Aorta (tissue), 5 donors: ENCODE data around the gene CDK13. TPM values are rescaled to one million over a fixed set of nuclear protein-coding genes. Genes with fewer than 3 reads are reported as not detected.
"Not testable (repeated sequence)": the region's sequence is repeated elsewhere in the genome, so short reads cannot be mapped to it uniquely, and the experiment has no call there.

Source experiments
- ATAC-seq: fragments of 200-7000 bp; cut with Tn5 transposase; one replicate; pipeline ENCODE4 v1.9.1; 2022; ENCODE audit warnings: moderate library complexity; ENCODE audit not compliant: low FRiP score
- DNase-seq, 2 donors: peaks; one replicate each; pipeline ENCODE4 v3.0.0-alpha.2; 2020
- H3K27ac ChIP-seq, 2 donors: one replicate each; pipeline ENCODE4 v1.5.1; 2013; ENCODE audit warnings: low read length in 2 of 2, mild to moderate bottlenecking in 2 of 2, moderate library complexity in 2 of 2, control low read depth in 1 of 2, inconsistent platforms in 1 of 2, low read depth in 1 of 2
- H3K27me3 ChIP-seq, 2 donors: one replicate each; pipeline ENCODE4 v1.6.1; 2013; ENCODE audit warnings: control low read depth in 1 of 2, low read length in 1 of 2, mild to moderate bottlenecking in 1 of 2, moderate library complexity in 1 of 2; ENCODE audit not compliant: insufficient read depth in 2 of 2, control insufficient read depth in 1 of 2
- H3K36me3 ChIP-seq, 2 donors: one replicate each; pipeline ENCODE4 v1.6.1; 2013; ENCODE audit warnings: control low read depth in 1 of 2, low read length in 1 of 2, mild to moderate bottlenecking in 1 of 2; ENCODE audit not compliant: insufficient read depth in 2 of 2, control insufficient read depth in 1 of 2
- H3K4me1 ChIP-seq, 2 donors: one replicate each; pipeline ENCODE4 v1.6.1; 2013; ENCODE audit warnings: low read length in 2 of 2, control low read depth in 1 of 2, mild to moderate bottlenecking in 1 of 2, moderate library complexity in 1 of 2; ENCODE audit not compliant: insufficient read depth in 2 of 2, control insufficient read depth in 1 of 2
- H3K4me3 ChIP-seq, 2 donors: one replicate each; pipeline ENCODE4 v1.5.1; 2013; ENCODE audit warnings: low read length in 2 of 2, control low read depth in 1 of 2, mild to moderate bottlenecking in 1 of 2
- H3K9me3 ChIP-seq: one replicate; pipeline ENCODE4 v1.6.1; 2013; ENCODE audit warnings: mild to moderate bottlenecking, low read length; ENCODE audit not compliant: control insufficient read depth
- WGBS, 2 donors: extraction: QIAGEN DNeasy Blood & Tissue Kit; methylation state at CpG; one replicate each; pipeline ENCODE4 v1.1.7; 2013; 5-methylcytosine and 5-hydroxymethylcytosine counted together
- intact Hi-C, 2 donors: fragments of 100-400 bp; cut with DNase I; formaldehyde crosslinking; loops; one replicate each; pipeline versions ENCODE4 v1.14.2 to v1.15.0; 2022
- long read RNA-seq, 2 donors: library from polyadenylated mRNA; unstranded; transcript quantifications; one replicate each; pipeline ENCODE4 v2.0.0, GENCODE V29; 2020 to 2021
- polyA plus RNA-seq, 2 donors: library from polyadenylated mRNA; stranded (reverse); fragments of 200-250 nt; gene quantifications; one replicate each; pipeline ENCODE4 v1.2.3, GENCODE V29; 2013
- total RNA-seq, 2 donors: library from RNA; stranded (reverse); fragmentation: NEBNext Ultra II Directional; extraction: Animal tissue kit (Norgen Biotek cat#: 25700); gene quantifications; one replicate each; pipeline ENCODE4 v1.2.1, GENCODE V29; 2021
- donor health status: healthy with polysubstance abuse.
- donor health status: Bipolar disorder and iron deficiency.
- donor health status: DM: no; HTN: no; CAD: no.
- donor health status: DM: no; HTN: no; CAD: no.
- donor health status: DM: yes; HTN: yes; CAD: no.

Gene CDK13
- total RNA-seq (10 to 100 TPM; 52.7 to 83.8 TPM), polyA plus RNA-seq (10 to 100 TPM in 1 of 2 donors, 1 to 10 TPM in 1; 8.5 to 26.2 TPM)
- long read RNA-seq, donor 1, full-length matches to known transcripts, result 1 of 31 reads
- long read RNA-seq, donor 1, partial matches to known transcripts, result 24 of 31 reads
- long read RNA-seq, donor 1, other reads (novel, unspliced or antisense), result 6 of 31 reads
- long read RNA-seq, donor 2, full-length matches to known transcripts, result 12 of 43 reads
- long read RNA-seq, donor 2, partial matches to known transcripts, result 13 of 43 reads
- long read RNA-seq, donor 2, other reads (novel, unspliced or antisense), result 18 of 43 reads

DNA sequence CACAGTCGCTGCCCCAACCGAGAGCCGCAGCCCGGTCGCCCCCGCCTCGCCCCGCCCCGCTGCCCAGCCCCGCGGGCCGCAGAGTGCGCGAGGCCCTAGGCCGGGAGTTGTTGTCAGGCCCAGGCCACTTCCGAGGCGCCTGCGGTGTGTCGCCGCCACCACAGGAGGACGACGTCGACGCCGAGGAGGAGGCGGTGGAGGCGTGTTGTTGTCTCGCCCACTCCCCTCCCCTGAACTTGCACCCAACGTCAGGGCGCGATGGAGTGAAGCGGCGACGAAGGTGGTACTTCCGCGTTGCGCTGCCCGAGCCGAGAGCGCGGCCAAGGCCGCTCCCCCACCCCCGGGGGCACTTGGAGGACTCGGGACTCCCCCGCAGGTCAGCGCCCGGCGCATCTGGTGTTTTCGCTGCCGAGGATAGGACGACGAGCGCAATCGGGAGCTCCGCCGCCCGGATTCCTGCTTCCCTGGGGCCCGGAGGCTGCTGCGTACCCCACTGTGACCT is at the start of gene CDK13:
Gene CDK13 (plus strand): TSS at position 286 of the 502 bp plus-strand sequence. CDS start 386 bp downstream, outside the sequence.
- Histone ChIP-seq H3K4me1 (no peaks in the 10 kb centered on the region), H3K36me3 (no peaks in the 10 kb centered on the region), H3K27ac (peak within 1 kb of the TSS; percentile 86 to 94), H3K9me3 (no peaks in the 10 kb centered on the region), H3K4me3 (peak within 1 kb of the TSS; percentile 73 to 87), H3K27me3 (no peaks in the 10 kb centered on the region)
- intact Hi-C loops, result loop anchor here (5.0 to 10.0 kb wide), 2 partner anchors 102 to 185 kb away; partner anchors contain the start of genes MPLKIP (in 1 of the 2) and SUGCT (in 1 of the 2)
- whole genome bisulfite sequencing, 2 donors, result 0 to 1% methylated on average over 54 to 59 of the region's 59 CpGs
- peak; percentile 83 for ATAC-seq
- peak; percentile 90 to 91 for DNase-seq

DNA sequence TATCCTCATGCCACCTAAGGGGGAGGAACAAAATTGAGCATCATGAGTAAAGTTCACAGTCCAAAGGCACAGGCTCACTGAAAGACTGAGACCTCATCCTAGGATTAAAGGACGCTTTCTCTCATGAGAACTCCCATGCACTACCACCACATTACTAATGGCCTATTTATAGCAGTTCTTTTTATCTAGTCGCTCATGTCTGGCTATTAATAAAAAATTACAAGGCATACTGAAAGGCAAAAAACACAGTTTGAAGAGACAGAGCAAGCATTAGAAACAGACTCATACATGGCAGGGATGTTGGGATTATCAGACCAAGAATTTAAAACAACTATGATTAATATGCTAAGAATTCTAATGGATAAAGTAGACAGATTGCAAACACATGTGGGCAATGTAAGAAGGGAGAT is 46.0 kb upstream of the CDK13 start:
- Histone ChIP-seq H3K27ac (no peak overlapping the region), H3K27me3 (no peaks in the 10 kb centered on the region), H3K4me3 (no peak overlapping the region), H3K36me3 (no peaks in the 10 kb centered on the region), H3K4me1 (no peaks in the 10 kb centered on the region), H3K9me3 (no peaks in the 10 kb centered on the region)
- intact Hi-C loops, result no loop called here
- no peak for ATAC-seq
- WGBS, 2 donors, result 35 to 37% methylated on average over 2 of the region's 2 CpGs
- DNase-seq, result no peak

- no peak overlapping the region for H3K27ac ChIP-seq
- no peaks in the 10 kb centered on the region for H3K9me3 ChIP-seq
- no peaks in the 10 kb centered on the region for H3K4me1 ChIP-seq
- no peaks in the 10 kb centered on the region for H3K27me3 ChIP-seq
- H3K4me3 ChIP-seq, result no peak overlapping the region
- intact Hi-C loops, result no loop called here
- ATAC-seq (no peak), DNase-seq (no peak)
- H3K36me3 ChIP-seq, result no peaks in the 10 kb centered on the region
- 97 to 98% methylated on average over 4 of the region's 4 CpGs for WGBS, 2 donors
These were observed 41.9 kb upstream of the CDK13 start for GRCh38 chr7:39908141-39908540.

GRCh38 chr7:39908973-39909372 is 41.1 kb upstream of the CDK13 start:
- no peak overlapping the region for H3K4me3 ChIP-seq
- no peaks in the 10 kb centered on the region for H3K4me1 ChIP-seq
- no peak overlapping the region for H3K27ac ChIP-seq
- H3K27me3 ChIP-seq, result no peaks in the 10 kb centered on the region
- H3K9me3 ChIP-seq, result no peaks in the 10 kb centered on the region
- no peak for DNase-seq
- H3K36me3 ChIP-seq, result no peaks in the 10 kb centered on the region
- no peak for ATAC-seq
- 90 to 93% methylated on average over 4 of the region's 4 CpGs for WGBS, 2 donors
- intact Hi-C loops, result no loop called here

DNA sequence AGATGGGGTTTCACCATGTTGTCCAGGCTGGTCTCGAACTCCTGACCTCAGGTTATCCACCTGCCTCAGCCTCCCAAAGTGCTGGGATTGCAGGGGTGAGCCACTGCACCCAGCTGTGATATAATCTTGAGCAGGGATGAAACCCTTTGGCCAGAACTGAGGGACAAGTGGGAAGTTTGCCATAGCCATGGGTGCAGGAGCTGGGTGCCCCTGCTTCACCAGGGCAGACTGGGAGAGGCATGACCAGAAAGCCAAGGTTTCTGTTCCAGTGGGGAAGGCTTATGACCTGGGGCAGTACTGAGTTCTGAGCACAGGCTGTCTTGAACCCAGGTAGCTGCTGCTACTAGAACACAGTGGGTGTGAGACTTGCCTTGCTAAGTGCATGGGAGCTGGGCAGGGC is 40.5 kb upstream of the CDK13 start:
- Histone ChIP-seq H3K27ac (no peak overlapping the region), H3K4me3 (no peak overlapping the region), H3K9me3 (no peaks in the 10 kb centered on the region), H3K27me3 (no peaks in the 10 kb centered on the region), H3K36me3 (no peaks in the 10 kb centered on the region), H3K4me1 (no peaks in the 10 kb centered on the region)
- intact Hi-C loops, result no loop called here
- 100% methylated on average over 1 of the region's 1 CpG for WGBS, 2 donors
- no peak for DNase-seq
- no peak for ATAC-seq

DNA sequence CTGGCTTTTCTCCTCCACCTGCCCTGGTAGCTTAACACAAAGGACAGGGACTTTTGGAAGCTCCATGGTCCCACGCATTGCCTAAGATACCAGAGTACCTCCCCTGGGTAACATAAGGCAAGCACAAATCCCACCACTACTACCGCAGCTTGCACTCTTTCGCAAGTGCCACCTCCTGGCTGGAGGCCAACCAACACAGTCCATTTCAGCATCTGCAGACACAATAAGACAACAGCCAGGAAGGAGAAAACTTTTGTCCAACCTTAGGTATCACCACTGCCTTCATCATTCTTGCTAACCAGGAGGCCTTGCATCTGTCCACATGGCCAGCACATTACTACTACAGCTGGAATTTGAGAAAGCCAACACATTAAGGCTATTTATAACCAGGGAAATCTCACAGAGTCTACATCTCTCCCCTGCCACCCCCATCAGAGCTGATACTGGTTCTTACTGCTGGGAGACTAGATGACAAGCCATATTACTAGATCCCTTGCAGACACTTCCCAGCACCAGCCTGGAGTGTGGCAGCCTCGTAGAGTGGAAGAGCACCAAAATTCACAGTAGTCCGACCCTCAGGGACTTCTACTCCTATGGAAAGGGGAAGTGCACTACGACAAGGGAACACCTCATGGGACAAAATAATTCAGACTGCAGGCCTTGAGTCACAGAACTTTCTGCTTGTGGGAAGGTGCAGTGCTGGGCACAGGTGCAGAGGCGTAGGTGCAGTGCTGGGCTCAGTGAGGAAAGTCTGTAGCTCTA is 39.8 kb upstream of the CDK13 start:
- Histone ChIP-seq H3K4me3 (no peak overlapping the region), H3K4me1 (no peaks in the 10 kb centered on the region), H3K9me3 (no peaks in the 10 kb centered on the region), H3K27ac (no peak overlapping the region), H3K27me3 (no peaks in the 10 kb centered on the region), H3K36me3 (no peaks in the 10 kb centered on the region)
- DNase-seq, result peak in 1 of 2 donors; percentile 53
- 39 to 54% methylated on average over 7 of the region's 7 CpGs for WGBS, 2 donors
- intact Hi-C loops, result no loop called here
- no peak for ATAC-seq

DNA sequence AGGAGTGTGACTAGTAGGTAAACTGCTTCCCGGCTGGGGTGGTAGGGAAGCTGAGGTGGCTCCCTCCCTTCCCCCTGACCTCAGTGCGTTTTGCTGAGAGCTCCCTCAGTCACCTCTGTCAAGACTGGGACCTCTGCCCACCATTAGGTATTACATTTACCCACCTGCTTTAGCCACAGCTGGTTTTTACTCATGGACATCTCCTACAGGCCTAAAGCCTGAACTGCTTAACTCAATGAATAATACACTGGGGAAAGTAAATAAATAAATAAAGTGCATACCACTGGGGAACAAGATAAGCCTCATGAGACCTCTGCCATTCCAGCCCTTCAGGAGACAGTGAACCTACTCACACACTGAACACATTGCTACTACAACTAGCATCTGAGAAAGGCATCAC is 38.9 kb upstream of the CDK13 start:
- Histone ChIP-seq H3K27ac (no peak overlapping the region), H3K36me3 (no peaks in the 10 kb centered on the region), H3K4me1 (no peaks in the 10 kb centered on the region), H3K27me3 (no peaks in the 10 kb centered on the region), H3K9me3 (no peaks in the 10 kb centered on the region), H3K4me3 (no peak overlapping the region)
- WGBS, 2 donors, result 87 to 88% methylated on average over 2 of the region's 2 CpGs
- no peak for ATAC-seq
- intact Hi-C loops, result no loop called here
- DNase-seq, result no peak

GRCh38 chr7:39915847-39916246 is 34.2 kb upstream of the CDK13 start:
- 83 to 87% methylated on average over 8 of the region's 8 CpGs for WGBS, 2 donors

More at GRCh38 chr7:39915847-39916246, 34.2 kb upstream of the CDK13 start:
- DNase-seq, H3K4me1 ChIP-seq, H3K36me3 ChIP-seq, H3K27ac ChIP-seq, ATAC-seq, H3K9me3 ChIP-seq, H3K4me3 ChIP-seq, intact Hi-C loops, H3K27me3 ChIP-seq: not testable (repeated sequence)
